ENCODE results near the gene ELF4. TPM values are rescaled to one million over a fixed set of nuclear protein-coding genes. Genes with fewer than 3 reads are reported as not detected.
"Not testable (repeated sequence)": the region's sequence is repeated elsewhere in the genome, so short reads cannot be mapped to it uniquely, and the experiment has no call there.

Gene ELF4
- total and polyA plus RNA-seq, 9 donors, result 9.3 to 25.6 (median 20.2) TPM

DNA sequence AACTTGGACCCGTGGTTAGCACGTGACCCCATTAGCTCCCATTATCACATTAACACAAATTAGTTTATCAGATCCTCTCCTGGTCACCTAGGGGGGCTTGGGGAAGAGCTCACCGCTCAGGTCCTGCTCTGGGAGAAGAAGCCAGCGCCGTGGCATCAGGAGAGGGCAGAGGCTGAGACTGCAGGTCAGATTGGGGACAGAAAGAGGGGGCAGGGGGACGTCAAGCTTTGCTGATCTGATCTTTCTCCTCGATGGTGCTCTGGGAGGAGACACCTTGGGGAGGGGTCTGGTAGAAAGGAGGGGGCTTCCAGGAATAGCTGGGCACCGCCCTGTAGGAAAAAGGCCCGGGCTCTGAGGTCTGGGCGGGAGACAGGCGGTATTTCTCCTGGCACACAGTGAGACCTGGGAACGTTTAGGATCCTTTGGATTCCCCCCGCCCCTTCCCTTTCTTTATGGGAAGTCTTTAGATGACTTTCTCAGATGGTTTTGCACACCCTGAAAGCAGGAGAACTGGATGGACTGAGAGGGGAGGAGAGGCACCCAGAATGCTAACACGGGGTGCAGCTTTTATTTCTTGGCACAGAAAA lies 9.1 kb upstream of the ELF4 start:
- intact Hi-C loops (cut with DNase I), result no loop called here

DNA sequence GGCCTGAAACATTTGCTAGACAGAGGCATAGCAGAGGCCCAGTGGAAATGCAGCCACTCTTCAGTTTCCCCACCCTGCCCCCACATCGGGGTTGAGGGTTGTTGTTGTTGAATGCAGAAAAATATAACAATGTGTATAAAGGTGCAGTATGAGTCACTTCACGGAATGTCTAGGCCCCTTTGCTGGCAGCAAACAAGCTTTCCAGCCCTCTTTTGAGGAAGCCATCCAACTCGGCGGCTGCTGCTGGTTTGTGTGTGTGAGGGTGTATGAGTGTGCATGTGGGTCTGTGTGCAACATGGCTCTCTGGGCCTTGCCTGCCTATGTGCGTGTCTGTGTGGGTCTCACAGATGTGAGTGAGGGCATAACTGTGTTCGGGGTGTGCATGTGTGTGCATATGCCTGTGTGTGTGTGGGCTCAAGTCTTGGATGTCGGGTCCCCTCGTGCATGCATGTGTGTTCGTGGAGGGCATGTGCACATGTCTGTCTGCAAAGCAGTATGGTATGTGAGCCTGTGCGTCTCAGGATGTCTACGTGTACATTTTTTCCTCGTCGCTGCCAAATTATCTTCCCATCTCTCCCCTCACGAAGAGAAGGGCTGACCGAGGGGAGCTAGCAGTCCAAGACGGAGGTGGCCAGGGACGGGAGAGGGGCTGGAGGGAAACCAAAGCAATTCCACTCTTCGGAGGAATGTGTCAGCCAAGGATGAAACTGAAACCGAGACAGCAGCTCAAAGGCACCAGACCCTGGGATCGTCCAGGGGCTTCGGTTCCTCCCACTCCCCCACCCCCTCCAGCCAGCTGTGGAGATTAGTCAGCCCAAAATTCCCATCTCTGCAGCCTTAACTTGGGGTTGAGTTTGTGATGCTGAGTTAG lies 8.4 kb upstream of the ELF4 start:
- peak in 4 of 5 donors; percentile 54 to 68 (median 62) for DNase-seq
- intact Hi-C loops (cut with DNase I), result no loop called here
- Histone ChIP-seq H3K27me3 (no peaks in the 10 kb centered on the region), H3K36me3 (no peaks in the 10 kb centered on the region), H3K27ac (peak overlapping the region in 1 of 2 donors; percentile 68), H3K4me3 (no peak overlapping the region), H3K9me3 (no peaks in the 10 kb centered on the region), H3K4me1 (ENCODE audit: insufficient read depth) (peaks cover 6% of the 10 kb centered on the region)
- TF ChIP-seq EP300 (IDR thresholded peaks at IDR 0.05), result no peak
- no peak for TF ChIP-seq POLR2A (IDR thresholded peaks at IDR 0.05)
- TF ChIP-seq, protein P1, sequence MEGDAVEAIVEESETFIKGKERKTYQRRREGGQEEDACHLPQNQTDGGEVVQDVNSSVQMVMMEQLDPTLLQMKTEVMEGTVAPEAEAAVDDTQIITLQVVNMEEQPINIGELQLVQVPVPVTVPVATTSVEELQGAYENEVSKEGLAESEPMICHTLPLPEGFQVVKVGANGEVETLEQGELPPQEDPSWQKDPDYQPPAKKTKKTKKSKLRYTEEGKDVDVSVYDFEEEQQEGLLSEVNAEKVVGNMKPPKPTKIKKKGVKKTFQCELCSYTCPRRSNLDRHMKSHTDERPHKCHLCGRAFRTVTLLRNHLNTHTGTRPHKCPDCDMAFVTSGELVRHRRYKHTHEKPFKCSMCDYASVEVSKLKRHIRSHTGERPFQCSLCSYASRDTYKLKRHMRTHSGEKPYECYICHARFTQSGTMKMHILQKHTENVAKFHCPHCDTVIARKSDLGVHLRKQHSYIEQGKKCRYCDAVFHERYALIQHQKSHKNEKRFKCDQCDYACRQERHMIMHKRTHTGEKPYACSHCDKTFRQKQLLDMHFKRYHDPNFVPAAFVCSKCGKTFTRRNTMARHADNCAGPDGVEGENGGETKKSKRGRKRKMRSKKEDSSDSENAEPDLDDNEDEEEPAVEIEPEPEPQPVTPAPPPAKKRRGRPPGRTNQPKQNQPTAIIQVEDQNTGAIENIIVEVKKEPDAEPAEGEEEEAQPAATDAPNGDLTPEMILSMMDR (IDR thresholded peaks at IDR 0.05), result no peak
- WGBS, 3 donors, result 39 to 60% (median 44%) methylated on average over 21 of the region's 21 CpGs

More for the DNA sequence above, 9.1 kb upstream of the ELF4 start:
- Histone ChIP-seq H3K27ac (peak overlapping the region in 1 of 2 donors; percentile 84), H3K27me3 (no peaks in the 10 kb centered on the region), H3K4me3 (no peak overlapping the region), H3K4me1 (ENCODE audit: insufficient read depth) (peaks cover 6% of the 10 kb centered on the region), H3K9me3 (no peaks in the 10 kb centered on the region), H3K36me3 (no peaks in the 10 kb centered on the region)
- TF ChIP-seq, protein P1 (IDR thresholded peaks at IDR 0.05), result no peak
- TF ChIP-seq EP300 (IDR thresholded peaks at IDR 0.05), result no peak
- TF ChIP-seq POLR2A (IDR thresholded peaks at IDR 0.05), result no peak
- 44 to 52% (median 46%) methylated on average over 14 of the region's 14 CpGs for WGBS, 3 donors
- no peak for DNase-seq

DNA sequence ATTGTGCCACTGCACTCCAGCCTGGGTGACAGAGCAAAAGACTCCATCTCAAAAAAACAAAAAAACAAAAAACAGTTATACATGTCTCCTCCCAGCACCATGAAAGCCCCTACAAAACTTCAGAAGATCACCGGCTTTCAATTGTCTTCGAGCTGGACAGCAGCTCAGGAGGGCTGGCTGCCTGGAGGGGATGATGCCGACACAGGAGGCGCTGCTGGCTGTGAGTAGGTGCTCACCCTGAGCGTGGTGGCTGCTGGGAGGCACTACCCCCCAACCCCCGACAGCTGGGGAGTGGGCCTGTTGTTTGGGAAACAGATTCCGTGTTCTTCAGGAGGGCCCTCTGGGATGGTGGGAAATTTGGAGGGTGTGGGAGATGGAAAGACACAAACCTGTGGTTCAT lies 6.9 kb upstream of the ELF4 start:
- H3K4me3 ChIP-seq, result no peak overlapping the region
- H3K9me3 ChIP-seq, result no peaks in the 10 kb centered on the region
- intact Hi-C loops (cut with DNase I), result no loop called here
- no peak for DNase-seq
- TF ChIP-seq POLR2A (IDR thresholded peaks at IDR 0.05), result no peak
- TF ChIP-seq EP300 (IDR thresholded peaks at IDR 0.05), result no peak
- TF ChIP-seq, protein P1 (IDR thresholded peaks at IDR 0.05), result no peak
- H3K4me1 ChIP-seq (ENCODE audit: insufficient read depth), result peaks cover 6% of the 10 kb centered on the region
- H3K36me3 ChIP-seq, result no peaks in the 10 kb centered on the region
- H3K27me3 ChIP-seq, result no peaks in the 10 kb centered on the region
- H3K27ac ChIP-seq, result peak overlapping the region in 1 of 2 donors; percentile 68
- 75 to 82% (median 80%) methylated on average over 7 of the region's 7 CpGs for WGBS, 3 donors

DNA sequence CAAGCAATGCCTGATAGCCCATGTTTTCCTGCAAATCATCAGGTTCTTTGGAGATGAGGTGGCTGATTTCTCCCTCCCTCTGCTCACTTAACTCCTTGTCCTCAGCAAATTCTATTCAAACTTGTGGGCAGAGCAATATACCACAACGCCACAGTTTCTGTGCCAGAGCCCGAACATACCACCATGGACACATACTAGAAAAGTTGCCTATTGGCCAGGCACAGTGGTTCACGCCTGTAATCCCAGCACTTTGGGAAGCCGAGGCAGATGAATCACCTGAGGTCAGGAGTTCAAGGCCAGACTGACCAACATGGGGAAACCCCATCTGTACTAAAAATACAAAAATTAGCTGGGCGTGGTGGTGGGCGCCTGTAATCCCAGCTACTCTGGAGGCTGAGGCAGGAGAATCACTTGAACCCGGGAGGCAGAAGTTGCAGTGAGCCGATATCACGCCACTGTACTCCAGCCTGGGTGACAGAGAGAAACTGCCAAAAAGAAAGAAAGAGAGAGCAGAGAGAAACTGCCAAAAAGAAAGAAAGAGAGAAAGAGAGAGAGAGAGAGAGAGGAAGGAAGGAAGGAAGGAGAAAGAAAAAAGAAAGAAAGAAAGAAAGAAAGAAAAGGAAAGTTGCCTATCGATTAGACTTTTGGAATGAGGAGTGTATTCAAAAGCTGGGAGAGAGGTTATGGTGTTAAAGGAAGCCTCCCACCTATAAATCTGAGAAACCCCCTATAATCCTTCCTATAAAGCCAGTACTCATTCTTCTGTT lies 5.0 kb upstream of the ELF4 start:
- intact Hi-C loops (cut with DNase I); H3K36me3 ChIP-seq; H3K4me3 ChIP-seq; H3K4me1 ChIP-seq (ENCODE audit: insufficient read depth); H3K27me3 ChIP-seq; H3K9me3 ChIP-seq; DNase-seq: not testable (repeated sequence)
- WGBS, 3 donors, result 70 to 76% (median 71%) methylated on average over 10 of the region's 10 CpGs
- H3K27ac ChIP-seq, result peak overlapping the region in 1 of 2 donors; percentile 4

Measured in ovary (tissue), 9 donors.